Panc1 (cell line): ENCODE measurements around the gene ARHGEF7.

Source experiments
- CTCF ChIP-seq: fragments of 450-650 bp; IDR thresholded peaks from 2 replicates; pipeline ENCODE4 v1.5.1; 2017; ENCODE audit warnings: mild to moderate bottlenecking
- POLR2AphosphoS5 ChIP-seq: IDR thresholded peaks from 2 replicates; pipeline ENCODE4 v1.6.1; 2012; ENCODE audit warnings: mild to moderate bottlenecking, low read depth, low read length, moderate library complexity
- TCF7L2 ChIP-seq: IDR thresholded peaks from 2 replicates; pipeline ENCODE4 v1.6.1; 2011; ENCODE audit warnings: mild to moderate bottlenecking, low read depth, low read length, inconsistent platforms

- TF ChIP-seq CTCF, result no peak
- TF ChIP-seq POLR2AphosphoS5, result no peak
- TF ChIP-seq TCF7L2, result no peak
These were observed 38.7 kb upstream of the ARHGEF7 start for GRCh38 chr13:111076155-111077013.
